ENCODE data around the gene PBX1. TPM values are rescaled to one million over a fixed set of nuclear protein-coding genes. Genes with fewer than 3 reads are reported as not detected.

PBX1 gene
- total and polyA plus RNA-seq, 2 donors (not counting 3 experiments of a cell fraction or from before 2014, with no cell fraction given), result 10.7 to 24.1 TPM

GRCh38 chr1:164685266-164686035 lies 126.5 kb downstream of the PBX1 start:
- intact Hi-C loops (cut with micrococcal nuclease) (no loop called here), dilution Hi-C loops (cut with MboI; ENCODE audit: extremely low pct_ligation_motif_present, low sequenced_read_pairs) (no loop called here)
- DNase-seq (ENCODE audit: low read depth, low spot score), result no peak
- no peak for FAIRE-seq
- no peaks in the 10 kb centered on the region for H3K9me3 ChIP-seq (replicated peaks; ENCODE audit: control insufficient read depth, insufficient read depth, low read length)
- ChIA-PET CTCF (no interaction called here), POLR2A (interaction anchor here (0.6 kb wide), 1 partner anchor 86 kb away, joined by 3 read pairs; no protein-coding TSS in a partner anchor)
- no peak overlapping the region for H3K27ac ChIP-seq (ENCODE audit: insufficient read depth, low read depth, low read length)
- H3K9me1 ChIP-seq (replicated peaks; ENCODE audit: control insufficient read depth, extremely low read depth, insufficient read depth, low read length), result no peaks in the 10 kb centered on the region
- no peaks in the 10 kb centered on the region for H3K79me2 ChIP-seq (ENCODE audit: control insufficient read depth, insufficient read depth, low read length)
- H2AFZ ChIP-seq (ENCODE audit: low read depth, low read length), result no peak overlapping the region
- BruUV-seq (replicated peaks), result no TSS peak
- no peaks in the 10 kb centered on the region for H3K36me3 ChIP-seq (ENCODE audit: control insufficient read depth in 2 of 2, extremely low read depth in 1 of 2, insufficient read depth in 2 of 2, low read length in 2 of 2)
- no peaks in the 10 kb centered on the region for H3K27me3 ChIP-seq (ENCODE audit: control insufficient read depth in 2 of 2, insufficient read depth in 2 of 2, low read length in 2 of 2)
- no peaks in the 10 kb centered on the region for H3K4me1 ChIP-seq (ENCODE audit: control insufficient read depth, extremely low read depth, insufficient read depth, low read length)
- no peaks in the 10 kb centered on the region for H4K20me1 ChIP-seq (replicated peaks; ENCODE audit: control insufficient read depth, extremely low read depth, insufficient read depth, low read length)
- TF ChIP-seq MYC (IDR thresholded peaks at IDR 0.05; ENCODE audit: low read depth, low read length) (no peak), POLR2AphosphoS5 (IDR thresholded peaks at IDR 0.05; ENCODE audit: insufficient read depth, low read depth, low read length) (no peak), FOS (IDR thresholded peaks at IDR 0.05; ENCODE audit: borderline replicate concordance, insufficient read depth, low read length) (no peak), JUN (IDR thresholded peaks at IDR 0.05; ENCODE audit: borderline replicate concordance, insufficient read depth, insufficient read length, low read depth) (no peak), EZH2 (IDR thresholded peaks at IDR 0.05; ENCODE audit: borderline replicate concordance, low read depth, low read length, severe bottlenecking) (no peak), GATA2 (IDR thresholded peaks at IDR 0.05; ENCODE audit: insufficient read depth, insufficient read length, low read depth, low read length) (no peak), CTCF (IDR thresholded peaks at IDR 0.05; ENCODE audit: extremely low read depth in 1 of 2, insufficient read depth in 1 of 2, low read depth in 1 of 2, low read length in 2 of 2) (no peak), POLR2A (IDR thresholded peaks at IDR 0.05; ENCODE audit: low read depth, low read length) (no peak), MAX (IDR thresholded peaks at IDR 0.05; ENCODE audit: insufficient read depth, insufficient read length) (no peak)
- no peak overlapping the region for H3K9ac ChIP-seq (replicated peaks; ENCODE audit: extremely low read depth, insufficient read depth, low read length)
- H3K4me3 ChIP-seq (replicated peaks in 1 of 3; ENCODE audit: insufficient read depth in 1 of 3, low read depth in 1 of 3, low read length in 3 of 3), result no peak overlapping the region
- no peak overlapping the region for H3K4me2 ChIP-seq (ENCODE audit: insufficient read depth, low read length)
